ENCODE results near the gene ATG7. TPM values are rescaled to one million over a fixed set of nuclear protein-coding genes. Genes with fewer than 3 reads are reported as not detected.

Gene ATG7
- total RNA-seq, 1 donor from 2014 or later = 61.7 TPM

GRCh38 chr3:11350374-11350773 lies 78.2 kb downstream of the ATG7 start:
- no peak for DNase-seq
- Histone ChIP-seq H3K4me3 (no peak overlapping the region), H3K4me1 (no peaks in the 10 kb centered on the region), H3K27me3 (ENCODE audit: low read depth) (no peaks in the 10 kb centered on the region), H3K9me3 (no peaks in the 10 kb centered on the region), H3K27ac (no peak overlapping the region), H3K36me3 (peaks cover 46% of the 10 kb centered on the region)
- intact Hi-C loops (cut with DNase I) = no loop called here
- peak; percentile 46 to 74 for ATAC-seq
- TF ChIP-seq CTCF (IDR thresholded peaks at IDR 0.05) = no peak

GRCh38 chr3:11351451-11351850 lies 79.3 kb downstream of the ATG7 start:
- Histone ChIP-seq H3K36me3 (peaks cover 37% of the 10 kb centered on the region), H3K27me3 (ENCODE audit: low read depth) (no peaks in the 10 kb centered on the region), H3K4me3 (no peak overlapping the region), H3K27ac (no peak overlapping the region), H3K4me1 (no peaks in the 10 kb centered on the region), H3K9me3 (no peaks in the 10 kb centered on the region)
- ATAC-seq (no peak), DNase-seq (no peak)
- TF ChIP-seq CTCF (IDR thresholded peaks at IDR 0.05) = no peak
- intact Hi-C loops (cut with DNase I) = no loop called here

- no peak for TF ChIP-seq CTCF (IDR thresholded peaks at IDR 0.05)
- no peak overlapping the region for H3K27ac ChIP-seq
- intact Hi-C loops (cut with DNase I) = no loop called here
- H3K4me3 ChIP-seq = no peak overlapping the region
- no peak for ATAC-seq
- DNase-seq = no peak
- no peaks in the 10 kb centered on the region for H3K4me1 ChIP-seq
- H3K9me3 ChIP-seq = no peaks in the 10 kb centered on the region
- peaks cover 44% of the 10 kb centered on the region for H3K36me3 ChIP-seq
- H3K27me3 ChIP-seq (ENCODE audit: low read depth) = no peaks in the 10 kb centered on the region
These were observed 84.1 kb downstream of the ATG7 start for GRCh38 chr3:11356269-11356668.

GRCh38 chr3:11362600-11362999 lies 90.4 kb downstream of the ATG7 start:
- no peak for DNase-seq
- ATAC-seq = no peak
- no peak overlapping the region for H3K4me3 ChIP-seq
- no peaks in the 10 kb centered on the region for H3K9me3 ChIP-seq
- no peak for TF ChIP-seq CTCF (IDR thresholded peaks at IDR 0.05)
- H3K4me1 ChIP-seq = peaks cover 21% of the 10 kb centered on the region
- peaks cover 86% of the 10 kb centered on the region for H3K36me3 ChIP-seq
- intact Hi-C loops (cut with DNase I) = no loop called here
- H3K27me3 ChIP-seq (ENCODE audit: low read depth) = no peaks in the 10 kb centered on the region
- no peak overlapping the region for H3K27ac ChIP-seq

GRCh38 chr3:11363715-11364114 lies 91.5 kb downstream of the ATG7 start:
- TF ChIP-seq CTCF (IDR thresholded peaks at IDR 0.05) = no peak
- no peaks in the 10 kb centered on the region for H3K27me3 ChIP-seq (ENCODE audit: low read depth)
- no peak overlapping the region for H3K27ac ChIP-seq
- H3K4me3 ChIP-seq = no peak overlapping the region
- intact Hi-C loops (cut with DNase I) = no loop called here
- ATAC-seq = no peak
- peaks cover 32% of the 10 kb centered on the region for H3K4me1 ChIP-seq
- H3K9me3 ChIP-seq = no peaks in the 10 kb centered on the region
- no peak for DNase-seq
- peaks cover 79% of the 10 kb centered on the region for H3K36me3 ChIP-seq

- Histone ChIP-seq H3K4me3 (no peak overlapping the region), H3K27ac (no peak overlapping the region), H3K27me3 (ENCODE audit: low read depth) (no peaks in the 10 kb centered on the region), H3K36me3 (peaks cover 74% of the 10 kb centered on the region), H3K4me1 (peaks cover 35% of the 10 kb centered on the region), H3K9me3 (no peaks in the 10 kb centered on the region)
- no peak for DNase-seq
- intact Hi-C loops (cut with DNase I) = no loop called here
- no peak for ATAC-seq
- TF ChIP-seq CTCF (IDR thresholded peaks at IDR 0.05) = no peak
These were observed 92.0 kb downstream of the ATG7 start for GRCh38 chr3:11364181-11364580.

All from lower lobe of right lung (tissue), 2 donors.